GM18517 (cell line): Measurements from ENCODE around the gene FGFR3.
"Not testable (repeated sequence)": the region's sequence is repeated elsewhere in the genome, so short reads cannot be mapped to it uniquely, and the experiment has no call there.

Experiments used
- ATAC-seq: cut with Tn5 transposase; IDR thresholded peaks from one replicate; pipeline ENCODE4 v1.9.1; 2021; ENCODE audit warnings: mild to moderate bottlenecking, moderate library complexity; ENCODE audit not compliant: unreplicated experiment

FGFR3 gene

GRCh38 chr4:1836650-1837049 lies 43.6 kb downstream of the FGFR3 start:
- ATAC-seq: no peak

GRCh38 chr4:1837069-1837468 lies 44.0 kb downstream of the FGFR3 start:
- ATAC-seq: no peak

- ATAC-seq: no peak
Measured at GRCh38 chr4:1839282-1839681, 46.2 kb downstream of the FGFR3 start.

- ATAC-seq: no peak
Measured at GRCh38 chr4:1841201-1841886, 48.3 kb downstream of the FGFR3 start.

- ATAC-seq: no peak
Measured at GRCh38 chr4:1841887-1842210, 48.8 kb downstream of the FGFR3 start.

- ATAC-seq: no peak
Measured at GRCh38 chr4:1842339-1842895, 49.3 kb downstream of the FGFR3 start.

GRCh38 chr4:1842993-1843448 lies 49.9 kb downstream of the FGFR3 start:
- ATAC-seq: no peak

GRCh38 chr4:1843852-1844251 lies 50.8 kb downstream of the FGFR3 start:
- ATAC-seq: no peak

GRCh38 chr4:1844618-1845017 lies 51.5 kb downstream of the FGFR3 start:
- ATAC-seq: not testable (repeated sequence)

GRCh38 chr4:1846580-1846979 lies 53.5 kb downstream of the FGFR3 start:
- no peak for ATAC-seq

- ATAC-seq: no peak
Measured at GRCh38 chr4:1850276-1850675, 57.2 kb downstream of the FGFR3 start.

- no peak for ATAC-seq
Measured at GRCh38 chr4:1851160-1851559, 58.1 kb downstream of the FGFR3 start.

- no peak for ATAC-seq
Measured at GRCh38 chr4:1851575-1852410, 58.7 kb downstream of the FGFR3 start.

GRCh38 chr4:1852904-1853623 lies 60.0 kb downstream of the FGFR3 start:
- no peak for ATAC-seq

GRCh38 chr4:1854752-1855151 lies 61.7 kb downstream of the FGFR3 start:
- ATAC-seq: no peak

- ATAC-seq: peak; percentile 25
Measured at GRCh38 chr4:1855333-1856070, 62.4 kb downstream of the FGFR3 start.

GRCh38 chr4:1856071-1856942 lies 63.2 kb downstream of the FGFR3 start, which contains the start of gene LETM1:
TSS of gene LETM1 (minus strand) at chr4:1856156. CDS start at chr4:1855950, 206 bp downstream.
- ATAC-seq: peak; percentile 86

GRCh38 chr4:1856943-1857699 lies 64.0 kb downstream of the FGFR3 start:
- ATAC-seq: no peak

GRCh38 chr4:1857931-1858330 lies 64.8 kb downstream of the FGFR3 start:
- ATAC-seq: no peak
